HG03457 (cell line): ENCODE data around the gene RSPRY1.
"Not testable (repeated sequence)": the region's sequence is repeated elsewhere in the genome, so short reads cannot be mapped to it uniquely, and the experiment has no call there.

Experiments used
- ATAC-seq: cut with Tn5 transposase; IDR thresholded peaks from one replicate; pipeline ENCODE4 v1.9.1; 2021; ENCODE audit warnings: moderate number of reproducible peaks; ENCODE audit not compliant: unreplicated experiment

RSPRY1 gene

GRCh38 chr16:57268804-57269800 lies 83.0 kb downstream of the RSPRY1 start:
- no peak for ATAC-seq

GRCh38 chr16:57270221-57271062 lies 84.3 kb downstream of the RSPRY1 start:
- no peak for ATAC-seq

- ATAC-seq: no peak
Observed at GRCh38 chr16:57271063-57271345, 84.9 kb downstream of the RSPRY1 start.

- no peak for ATAC-seq
Observed at GRCh38 chr16:57271867-57272495, 85.9 kb downstream of the RSPRY1 start.

- ATAC-seq: no peak
Observed at GRCh38 chr16:57273359-57273758, 87.2 kb downstream of the RSPRY1 start.

GRCh38 chr16:57273826-57274225 lies 87.7 kb downstream of the RSPRY1 start:
- no peak for ATAC-seq

- not testable (repeated sequence) for ATAC-seq
Observed at GRCh38 chr16:57275946-57276345, 89.8 kb downstream of the RSPRY1 start.

- ATAC-seq: no peak
Observed at GRCh38 chr16:57276596-57276995, 90.5 kb downstream of the RSPRY1 start.

- no peak for ATAC-seq
Observed at GRCh38 chr16:57277586-57277985, 91.5 kb downstream of the RSPRY1 start.

- no peak for ATAC-seq
Observed at GRCh38 chr16:57278494-57278893, 92.4 kb downstream of the RSPRY1 start.

GRCh38 chr16:57279780-57280638 lies 93.9 kb downstream of the RSPRY1 start:
- no peak for ATAC-seq

- ATAC-seq: no peak
Observed at GRCh38 chr16:57281791-57282190, 95.7 kb downstream of the RSPRY1 start.

GRCh38 chr16:57282510-57283213 lies 96.5 kb downstream of the RSPRY1 start:
- no peak for ATAC-seq

GRCh38 chr16:57283214-57283958 lies 97.3 kb downstream of the RSPRY1 start:
- no peak for ATAC-seq

- ATAC-seq: no peak
Observed at GRCh38 chr16:57283959-57284208, 97.8 kb downstream of the RSPRY1 start.

GRCh38 chr16:57284209-57284951 lies 98.3 kb downstream of the RSPRY1 start, which contains the start of gene PLLP:
PLLP (minus strand) TSS chr16:57284672; CDS start chr16:57284540, 132 bp downstream.
- ATAC-seq: no peak

- no peak for ATAC-seq
Observed at GRCh38 chr16:57284952-57285363, 98.8 kb downstream of the RSPRY1 start.

- ATAC-seq: no peak
Observed at GRCh38 chr16:57285379-57285778, 99.2 kb downstream of the RSPRY1 start.
